ENCODE results near the gene DOK7. TPM values are rescaled to one million over a fixed set of nuclear protein-coding genes. Genes with fewer than 3 reads are reported as not detected.

DOK7 gene
- total and polyA plus RNA-seq, 2 donors (not counting 3 experiments of a cell fraction or from before 2014, with no cell fraction given): not detected

GRCh38 chr4:3423406-3423805 is 39.7 kb upstream of the DOK7 start:
- no peaks in the 10 kb centered on the region for H3K79me2 ChIP-seq (ENCODE audit: control insufficient read depth, insufficient read depth, low read length)
- H4K20me1 ChIP-seq (replicated peaks; ENCODE audit: control insufficient read depth, extremely low read depth, insufficient read depth, low read length): no peaks in the 10 kb centered on the region
- dilution Hi-C loops (cut with MboI; ENCODE audit: extremely low pct_ligation_motif_present, low sequenced_read_pairs): no loop called here
- H2AFZ ChIP-seq (ENCODE audit: low read depth, low read length): no peak overlapping the region
- no peaks in the 10 kb centered on the region for H3K27me3 ChIP-seq (ENCODE audit: control insufficient read depth in 2 of 2, insufficient read depth in 2 of 2, low read length in 2 of 2)
- H3K9me3 ChIP-seq (replicated peaks; ENCODE audit: control insufficient read depth, insufficient read depth, low read length): no peaks in the 10 kb centered on the region
- no peak overlapping the region for H3K27ac ChIP-seq (ENCODE audit: insufficient read depth, low read depth, low read length)
- no TSS peak for BruUV-seq (replicated peaks)
- H3K4me2 ChIP-seq (ENCODE audit: insufficient read depth, low read length): no peak overlapping the region
- intact Hi-C loops (cut with micrococcal nuclease): loop anchor here (10.0 kb wide), 1 partner anchor 179 kb away; the partner anchor contains the start of gene MSANTD1
- DNase-seq (ENCODE audit: low read depth, low spot score) (no peak), FAIRE-seq (no peak)
- CTCF ChIA-PET: no interaction called here
- TF ChIP-seq CTCF (IDR thresholded peaks at IDR 0.05; ENCODE audit: extremely low read depth in 1 of 2, insufficient read depth in 1 of 2, low read depth in 1 of 2, low read length in 2 of 2) (no peak), MAX (IDR thresholded peaks at IDR 0.05; ENCODE audit: insufficient read depth, insufficient read length) (no peak), JUN (IDR thresholded peaks at IDR 0.05; ENCODE audit: borderline replicate concordance, insufficient read depth, insufficient read length, low read depth) (no peak), POLR2A (IDR thresholded peaks at IDR 0.05; ENCODE audit: low read depth, low read length) (no peak), FOS (IDR thresholded peaks at IDR 0.05; ENCODE audit: borderline replicate concordance, insufficient read depth, low read length) (no peak), GATA2 (IDR thresholded peaks at IDR 0.05; ENCODE audit: insufficient read depth, insufficient read length, low read depth, low read length) (no peak), MYC (IDR thresholded peaks at IDR 0.05; ENCODE audit: low read depth, low read length) (no peak), EZH2 (IDR thresholded peaks at IDR 0.05; ENCODE audit: borderline replicate concordance, low read depth, low read length, severe bottlenecking) (no peak), POLR2AphosphoS5 (IDR thresholded peaks at IDR 0.05; ENCODE audit: insufficient read depth, low read depth, low read length) (no peak)
- H3K9ac ChIP-seq (replicated peaks; ENCODE audit: extremely low read depth, insufficient read depth, low read length): no peak overlapping the region
- H3K36me3 ChIP-seq (ENCODE audit: control insufficient read depth in 2 of 2, extremely low read depth in 1 of 2, insufficient read depth in 2 of 2, low read length in 2 of 2): peaks cover 0 to 29% of the 10 kb centered on the region in 2 experiments
- POLR2A ChIA-PET: no interaction called here
- H3K4me1 ChIP-seq (ENCODE audit: control insufficient read depth, extremely low read depth, insufficient read depth, low read length): no peaks in the 10 kb centered on the region
- H3K9me1 ChIP-seq (replicated peaks; ENCODE audit: control insufficient read depth, extremely low read depth, insufficient read depth, low read length): no peaks in the 10 kb centered on the region
- no peak overlapping the region for H3K4me3 ChIP-seq (replicated peaks in 1 of 3; ENCODE audit: insufficient read depth in 1 of 3, low read depth in 1 of 3, low read length in 3 of 3)

All from endothelial cell of umbilical vein (primary cell).